GM18873 (cell line): Measurements from ENCODE around the gene TLCD2.
"Not testable (repeated sequence)": the region's sequence is repeated elsewhere in the genome, so short reads cannot be mapped to it uniquely, and the experiment has no call there.

Experiments
- ATAC-seq: cut with Tn5 transposase; IDR thresholded peaks from one replicate; pipeline ENCODE4 v1.9.1; 2021; ENCODE audit warnings: mild to moderate bottlenecking, moderate library complexity, moderate number of reproducible peaks; ENCODE audit not compliant: unreplicated experiment, low FRiP score

TLCD2 gene

GRCh38 chr17:1718362-1719165 lies 8.4 kb upstream of the TLCD2 start:
- no peak for ATAC-seq

GRCh38 chr17:1716912-1717695 lies 6.9 kb upstream of the TLCD2 start:
- ATAC-seq, result peak; percentile 42

- ATAC-seq, result peak; percentile 75
These were observed 6.1 kb upstream of the TLCD2 start for GRCh38 chr17:1716076-1716911.

GRCh38 chr17:1715803-1716075 lies 5.6 kb upstream of the TLCD2 start:
- ATAC-seq, result no peak

GRCh38 chr17:1714980-1715802 lies 5.0 kb upstream of the TLCD2 start:
- no peak for ATAC-seq

GRCh38 chr17:1714427-1714979 lies 4.3 kb upstream of the TLCD2 start:
- ATAC-seq, result no peak

GRCh38 chr17:1713878-1714426 lies 3.8 kb upstream of the TLCD2 start:
- ATAC-seq, result no peak

GRCh38 chr17:1713160-1713877 lies 3.1 kb upstream of the TLCD2 start:
- no peak for ATAC-seq

GRCh38 chr17:1712271-1712670 lies 2.1 kb upstream of the TLCD2 start:
- no peak for ATAC-seq

- no peak for ATAC-seq
These were observed 1.6 kb upstream of the TLCD2 start for GRCh38 chr17:1711804-1712203.

- no peak for ATAC-seq
These were observed 803 bp upstream of the TLCD2 start for GRCh38 chr17:1710807-1711553.

GRCh38 chr17:1709403-1709951 lies 700 bp downstream of the TLCD2 start:
- no peak for ATAC-seq

- ATAC-seq, result not testable (repeated sequence)
These were observed 1.3 kb downstream of the TLCD2 start for GRCh38 chr17:1708791-1709346.

GRCh38 chr17:1707107-1707506 lies 3.1 kb downstream of the TLCD2 start:
- ATAC-seq, result no peak

- no peak for ATAC-seq
These were observed 5.2 kb downstream of the TLCD2 start for GRCh38 chr17:1705004-1705403.

GRCh38 chr17:1703063-1703462 lies 7.1 kb downstream of the TLCD2 start:
- ATAC-seq, result no peak

GRCh38 chr17:1699891-1700290 lies 10.3 kb downstream of the TLCD2 start:
- ATAC-seq, result not testable (repeated sequence)

GRCh38 chr17:1697681-1698080 lies 12.5 kb downstream of the TLCD2 start:
- ATAC-seq, result no peak
